Germinal center (tissue), 1 donor: ENCODE data around the gene NRL.
"Not testable (repeated sequence)": the region's sequence is repeated elsewhere in the genome, so short reads cannot be mapped to it uniquely, and the experiment has no call there.

ENCODE experiments used
- DNase-seq: peaks from one replicate; pipeline ENCODE4 v3.0.0; 2012; ENCODE audit warnings: mixed read lengths, low spot score

The NRL gene

DNA sequence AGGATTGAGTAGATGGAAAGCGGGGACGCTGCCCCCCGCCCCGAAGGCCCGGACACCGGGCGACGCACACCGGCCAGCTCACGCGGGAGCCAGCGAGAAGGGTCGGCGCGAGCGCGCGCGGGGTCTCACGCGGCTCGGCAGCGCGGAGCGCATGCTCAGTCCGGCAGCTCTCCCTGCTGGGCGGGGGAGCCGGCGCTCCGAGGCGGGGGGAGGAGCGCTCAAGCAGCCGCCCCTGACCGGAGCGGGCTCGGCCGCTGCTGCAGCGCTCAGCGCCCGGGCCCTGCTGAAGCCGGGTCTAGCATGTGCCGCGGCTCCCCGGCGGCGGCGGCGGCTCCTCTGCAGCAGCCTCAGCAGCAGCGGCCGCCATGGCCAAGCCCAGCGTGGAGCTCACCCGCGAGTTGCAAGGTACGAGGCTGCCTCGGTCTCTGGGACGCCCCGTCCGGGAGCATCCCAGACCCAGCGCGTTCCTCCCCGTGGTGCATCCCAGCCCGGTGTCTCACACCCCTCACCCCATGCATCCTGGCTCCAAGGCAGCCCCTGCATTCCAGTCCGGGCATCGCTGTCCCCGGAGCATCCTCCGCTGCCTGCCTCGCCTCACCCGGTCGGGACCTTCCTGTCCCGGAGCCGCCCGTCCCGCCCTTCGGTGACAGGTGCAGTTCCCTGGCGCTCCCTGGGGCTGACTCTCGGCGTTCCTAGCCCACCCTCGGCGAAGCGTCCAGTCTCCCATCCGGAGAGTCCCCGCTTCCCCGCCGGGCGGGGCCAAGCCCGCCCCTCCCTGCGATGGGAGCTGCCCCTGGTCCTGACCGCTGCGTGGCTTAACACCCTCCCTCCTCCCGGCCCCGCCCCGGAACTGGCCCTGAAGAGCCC, 62.7 kb downstream of the NRL start, which contains the start of gene CARMIL3:
CARMIL3 (plus strand) TSS at position 221 of the 867 bp plus-strand sequence; CDS start at position 366, 145 bp downstream.
- peak; percentile 82 for DNase-seq

DNA sequence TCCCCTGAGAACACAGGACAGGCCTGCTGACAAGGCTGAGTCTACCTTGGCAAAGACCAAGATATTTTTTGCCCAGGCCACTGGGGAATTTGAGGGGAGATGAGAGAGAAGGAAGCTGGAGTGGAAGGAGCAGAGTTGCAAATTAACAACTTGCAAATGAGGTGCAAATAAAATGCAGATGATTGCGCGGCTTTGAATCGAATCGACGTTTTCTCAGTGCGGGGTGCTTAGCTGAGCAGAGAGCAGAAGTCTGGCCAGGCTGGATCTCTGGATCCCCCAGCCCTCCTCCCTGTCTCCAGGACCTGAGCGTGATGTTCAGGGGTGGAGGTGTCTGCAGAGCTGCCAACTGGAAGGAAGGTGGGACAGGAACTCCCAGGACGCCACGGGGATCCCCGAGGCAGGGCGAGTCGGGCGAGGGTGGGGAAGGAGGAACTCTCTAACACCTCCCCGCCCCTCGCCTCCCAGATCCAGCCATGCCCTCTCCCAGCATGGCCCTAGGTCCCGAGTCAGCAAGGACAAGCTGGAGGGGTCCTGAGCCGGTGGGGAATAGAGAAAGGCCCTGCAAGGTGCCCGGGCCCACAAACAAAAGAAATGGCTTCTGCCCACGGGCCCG, 63.5 kb downstream of the NRL start:
- no peak for DNase-seq

DNA sequence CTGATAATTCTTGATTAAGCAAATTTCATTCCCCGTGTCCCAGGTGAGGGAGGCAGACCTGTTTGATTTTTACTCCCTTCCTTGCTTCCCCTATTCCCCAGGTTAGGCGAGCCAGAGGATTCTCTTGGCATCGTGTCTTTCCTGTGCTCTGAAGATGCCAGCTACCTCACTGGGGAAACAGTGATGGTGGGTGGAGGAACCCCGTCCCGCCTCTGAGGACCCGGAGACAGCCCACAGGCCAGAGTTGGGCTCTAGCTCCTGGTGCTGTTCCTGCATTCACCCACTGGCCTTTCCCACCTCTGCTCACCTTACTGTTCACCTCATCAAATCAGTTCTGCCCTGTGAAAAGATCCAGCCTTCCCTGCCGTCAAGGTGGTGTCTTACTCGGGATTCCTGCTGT, 64.0 kb downstream of the NRL start:
- not testable (repeated sequence) for DNase-seq

DNA sequence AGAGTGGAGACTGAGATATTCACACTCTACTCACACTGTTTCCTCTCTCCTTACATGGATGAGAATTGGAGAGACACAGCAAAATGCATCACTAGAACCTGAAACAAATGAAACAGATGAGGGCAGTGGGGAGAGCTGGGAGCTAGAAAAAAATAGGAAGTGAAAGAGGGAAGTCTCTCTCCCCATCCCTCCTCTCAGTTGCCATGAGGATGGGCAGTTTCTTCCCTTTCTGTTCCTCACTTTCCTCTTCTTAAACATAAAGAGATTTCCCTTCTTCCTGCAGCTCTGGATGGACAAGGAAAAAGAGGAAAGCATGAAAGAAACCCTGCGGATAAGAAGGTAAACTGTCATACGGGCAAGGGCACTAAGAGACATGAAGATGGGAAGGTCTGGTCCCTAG, 65.7 kb downstream of the NRL start:
- DNase-seq, result peak; percentile 3

DNA sequence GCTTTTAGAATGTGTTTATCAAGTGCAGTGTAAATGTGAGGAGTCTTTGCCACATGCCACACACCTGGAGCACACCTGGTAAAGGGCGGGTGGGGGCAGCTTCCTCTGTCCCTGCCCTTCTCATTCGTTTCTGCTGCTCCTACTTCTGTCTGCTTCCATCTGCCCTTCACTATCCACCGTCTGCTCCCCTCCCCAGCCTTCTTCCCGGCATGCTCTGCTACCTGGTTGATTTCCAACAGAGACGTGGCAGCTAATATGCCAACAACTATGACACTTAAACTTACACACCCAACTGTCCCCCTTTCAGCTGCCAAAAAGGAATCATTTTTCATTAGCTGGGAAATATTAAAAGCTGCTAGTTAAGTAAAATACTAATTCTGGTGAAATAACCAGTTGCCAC, 72.0 kb downstream of the NRL start:
- no peak for DNase-seq

DNA sequence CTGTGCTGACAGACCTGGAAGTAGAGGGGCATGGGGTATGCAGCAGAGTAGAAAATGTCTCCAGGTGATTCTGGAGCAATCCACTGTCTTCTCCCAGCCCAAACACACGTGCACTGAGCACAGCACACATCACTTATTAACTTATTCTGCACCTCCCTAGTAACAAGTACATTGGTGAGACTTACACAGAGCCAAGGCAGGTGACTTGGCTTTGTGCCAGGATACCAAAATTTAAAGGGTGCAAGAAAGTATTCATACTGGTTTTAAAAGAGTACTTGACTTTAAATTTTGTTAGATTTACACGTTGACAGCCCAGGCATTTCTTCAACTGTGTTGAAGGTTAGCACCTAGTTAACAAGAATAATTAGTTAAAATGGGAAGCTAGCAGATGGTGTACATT, 74.1 kb downstream of the NRL start:
- no peak for DNase-seq

DNA sequence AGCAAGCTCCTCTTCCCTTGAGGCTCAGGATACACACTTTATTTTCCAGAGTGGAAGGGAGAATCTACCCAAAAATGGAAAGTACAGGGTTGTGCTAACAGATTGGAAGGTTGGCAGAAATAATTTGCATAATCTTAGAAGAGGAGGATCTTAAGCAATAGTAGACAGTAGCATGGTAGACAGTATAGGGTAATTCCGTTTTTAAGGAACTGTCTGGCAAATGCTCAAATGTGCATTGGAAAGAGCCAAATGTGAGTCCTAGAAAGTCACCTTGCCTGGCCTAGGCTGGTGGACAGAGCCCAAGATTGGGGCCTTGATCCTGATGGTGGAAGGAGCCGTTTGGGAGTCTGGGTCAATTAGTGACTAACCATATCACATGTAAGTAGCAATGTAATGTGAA, 76.1 kb downstream of the NRL start:
- DNase-seq, result no peak

DNA sequence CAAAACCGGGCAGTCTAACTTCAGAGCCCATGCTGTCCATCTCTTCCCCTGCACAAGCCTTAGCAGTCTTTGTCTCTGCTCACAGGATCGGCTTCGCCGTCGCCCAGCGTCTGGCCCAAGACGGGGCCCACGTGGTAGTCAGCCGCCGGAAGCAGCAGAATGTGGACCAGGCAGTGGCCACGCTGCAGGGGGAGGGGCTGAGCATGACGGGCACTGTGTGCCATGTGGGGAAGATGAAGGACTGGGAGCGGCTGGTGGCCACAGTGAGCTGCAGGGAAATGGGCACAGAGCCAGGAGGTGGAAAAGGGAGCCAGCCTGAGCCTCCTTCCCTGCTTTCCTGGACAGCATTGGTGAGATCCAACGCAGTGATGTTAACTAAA, 77.1 kb downstream of the NRL start:
- DNase-seq, result no peak

DNA sequence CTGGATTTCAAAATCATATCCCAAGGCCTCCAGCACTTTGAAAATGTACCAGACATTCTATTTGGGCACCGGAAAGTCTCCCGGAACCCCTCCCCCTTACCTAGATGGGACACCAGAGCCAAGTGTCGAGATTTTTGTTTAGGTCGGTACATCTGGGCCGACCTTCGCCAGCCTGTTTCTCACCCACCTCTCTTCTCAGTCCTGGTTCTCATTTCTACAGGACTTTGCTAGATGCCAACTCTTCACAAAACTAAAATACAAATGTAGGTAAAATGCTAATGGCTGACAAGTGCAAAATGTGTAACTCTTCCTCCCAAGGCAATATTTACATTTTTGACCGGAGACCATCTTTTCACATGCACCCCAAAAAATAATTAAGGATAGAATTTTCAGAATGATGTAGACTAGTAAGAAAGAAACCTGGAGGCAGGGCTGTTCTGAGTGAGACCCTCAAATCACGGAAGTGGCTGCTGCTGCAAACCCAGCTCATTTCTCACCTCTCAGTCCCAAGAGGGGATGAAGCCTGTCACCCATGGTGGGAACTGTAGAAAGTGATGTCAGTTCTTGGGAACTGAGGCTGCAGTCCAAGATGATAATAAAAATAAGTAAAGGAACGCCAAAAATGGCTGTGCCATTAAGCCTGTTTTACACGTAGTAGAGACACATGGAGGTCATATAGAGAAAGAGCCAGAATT, 77.6 kb downstream of the NRL start:
- DNase-seq, result not testable (repeated sequence)

DNA sequence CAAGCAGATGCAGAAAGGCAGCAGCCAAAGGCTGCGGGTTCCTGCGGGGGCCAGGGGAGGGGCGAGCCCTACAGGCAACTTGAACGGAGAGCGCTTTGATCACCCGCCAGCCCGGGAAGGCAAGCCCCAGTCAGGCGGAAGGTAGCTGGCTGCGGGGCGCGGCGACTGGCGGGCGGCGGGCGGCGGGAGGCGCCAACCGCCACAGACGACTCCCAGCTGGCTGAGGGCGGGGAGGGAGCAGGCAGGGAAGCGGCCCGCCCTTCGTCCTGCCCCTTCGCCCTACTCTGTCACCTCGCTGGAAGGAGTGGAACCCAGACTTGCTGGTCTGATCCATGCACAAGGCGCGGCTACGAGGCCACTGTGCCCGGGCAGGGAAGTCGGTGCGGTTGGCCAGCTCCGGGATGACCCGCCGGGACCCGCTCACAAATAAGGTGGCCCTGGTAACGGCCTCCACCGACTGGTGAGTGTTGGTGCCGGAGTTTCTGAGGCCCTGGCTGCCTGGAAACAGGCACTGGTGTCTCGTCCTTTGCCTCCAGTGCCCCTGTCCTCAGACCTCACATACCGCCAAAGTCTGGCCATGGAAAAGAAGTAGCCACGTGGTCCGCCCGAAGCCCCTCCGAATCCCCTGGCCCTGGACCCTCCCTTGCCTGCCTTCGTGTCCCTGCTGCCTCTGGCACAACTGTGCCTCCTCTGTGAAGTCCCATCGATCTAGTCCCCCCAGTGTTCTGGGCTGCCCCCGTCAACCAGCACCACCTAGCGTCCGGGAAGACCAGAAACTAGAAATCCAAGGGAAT, 78.4 kb downstream of the NRL start:
- DNase-seq, result peak; percentile 67

DNA sequence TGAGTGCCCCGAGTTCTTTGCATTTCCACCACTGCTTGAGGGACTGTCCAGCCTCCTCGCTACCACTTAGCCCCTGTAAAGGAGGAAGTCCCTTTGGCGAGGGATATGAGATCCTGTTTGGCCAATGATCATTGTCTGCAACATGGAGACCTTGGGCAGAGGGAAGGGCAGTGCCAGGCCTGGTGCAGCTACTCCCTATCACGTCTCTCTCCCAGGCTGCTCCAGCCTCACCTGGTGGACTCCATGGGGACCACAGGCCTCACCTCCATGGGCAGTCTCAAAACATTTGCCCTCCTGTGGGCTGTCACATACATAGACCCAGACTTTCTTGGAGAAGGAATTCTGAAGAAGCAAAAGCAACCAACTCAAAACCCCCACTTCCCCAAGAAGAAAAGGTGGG, 79.0 kb downstream of the NRL start:
- not testable (repeated sequence) for DNase-seq

DNA sequence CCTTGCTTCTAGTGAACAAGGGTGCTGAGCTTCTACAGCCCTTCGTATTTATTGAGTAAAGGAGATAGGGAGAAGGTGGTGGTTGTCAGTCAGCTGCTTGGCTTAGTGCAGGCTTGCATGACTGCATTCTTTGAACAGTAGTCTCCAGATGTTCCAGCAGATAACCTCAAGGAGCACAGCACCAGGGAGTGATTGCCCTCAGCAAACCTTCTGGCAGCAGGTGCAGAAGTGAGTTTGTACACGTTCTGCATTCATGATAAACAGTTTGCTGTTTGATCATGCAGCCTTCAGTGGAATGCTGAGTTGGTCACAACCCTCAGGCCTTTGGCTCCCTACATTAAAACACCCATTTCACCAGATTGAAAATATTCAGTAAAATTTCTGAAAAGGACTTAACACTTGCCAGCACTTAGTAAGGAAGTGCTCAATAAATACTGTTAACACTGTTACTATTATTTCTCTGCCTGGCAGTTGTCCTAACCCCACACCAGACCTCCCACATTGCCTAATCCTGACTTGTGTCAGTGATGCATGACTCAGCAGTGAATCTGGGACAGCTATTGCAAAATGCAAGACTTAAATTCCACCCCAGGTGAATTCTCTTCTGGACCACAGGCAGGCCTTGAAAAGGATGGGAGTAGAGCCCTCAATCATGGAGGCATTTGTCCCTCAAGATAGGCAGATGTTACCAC, 81.9 kb downstream of the NRL start:
- DNase-seq, result no peak

DNA sequence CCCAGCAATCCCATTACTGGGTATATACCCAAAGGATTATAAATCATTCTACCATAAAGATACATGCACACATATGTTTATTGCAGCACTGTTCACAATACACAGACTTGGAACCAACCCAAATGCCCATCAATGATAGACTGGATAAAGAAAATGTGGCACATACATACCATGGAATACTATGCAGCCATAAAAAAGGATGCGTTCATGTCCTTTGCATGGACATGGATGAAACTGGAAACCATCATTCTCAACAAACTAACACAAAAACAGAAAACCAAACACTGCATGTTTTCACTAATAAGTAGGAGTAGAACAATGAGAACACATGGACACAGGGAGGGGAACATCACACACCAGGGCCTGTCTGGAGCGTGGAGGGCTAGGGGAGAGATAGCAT, 83.4 kb downstream of the NRL start:
- not testable (repeated sequence) for DNase-seq

DNA sequence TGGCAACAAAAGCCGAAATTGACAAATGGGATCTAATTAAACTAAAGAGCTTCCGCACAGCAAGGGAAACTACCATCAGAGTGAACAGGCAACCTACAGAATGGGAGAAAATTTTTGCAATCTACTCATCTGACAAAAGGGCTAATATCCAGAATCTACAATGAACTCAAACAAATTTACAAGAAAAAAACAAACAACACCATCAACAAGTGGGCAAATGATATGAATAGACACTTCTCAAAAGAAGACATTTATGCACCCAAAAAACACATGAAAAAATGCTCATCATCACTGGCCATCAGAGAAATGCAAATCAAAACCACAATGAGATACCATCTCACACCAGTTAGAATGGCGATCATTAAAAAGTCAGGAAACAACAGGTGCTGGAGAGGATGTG, 85.1 kb downstream of the NRL start:
- not testable (repeated sequence) for DNase-seq
